Endodermal cell (in vitro differentiated cells): ENCODE measurements around the gene CCDC177. TPM values are rescaled to one million over a fixed set of nuclear protein-coding genes. Genes with fewer than 3 reads are reported as not detected.
A peak's percentile ranks its signal among the peaks of the same experiment; 100 is the strongest.

Experiments
- DNase-seq: peaks from one replicate; pipeline ENCODE4 v3.0.0-alpha.2; 2017
- H3K27ac ChIP-seq: 2 replicates; pipeline ENCODE4 v1.5.1; 2013; ENCODE audit warnings: mild to moderate bottlenecking, low read depth, low read length, moderate library complexity
- H3K27me3 ChIP-seq: 2 replicates; pipeline ENCODE4 v1.6.1; 2013; ENCODE audit warnings: mild to moderate bottlenecking, low read length, moderate library complexity; ENCODE audit not compliant: insufficient read depth, control insufficient read depth, poor library complexity, severe bottlenecking
- H3K36me3 ChIP-seq: 2 replicates; pipeline ENCODE4 v1.7.0; 2013; ENCODE audit warnings: mild to moderate bottlenecking, low read length, moderate library complexity; ENCODE audit not compliant: control insufficient read depth, insufficient read depth
- H3K4me1 ChIP-seq: one replicate; pipeline ENCODE4 v1.7.0; 2013; ENCODE audit warnings: low read length; ENCODE audit not compliant: control insufficient read depth, insufficient read depth
- H3K4me3 ChIP-seq: 2 replicates; pipeline ENCODE4 v1.5.1; 2013; ENCODE audit warnings: mild to moderate bottlenecking, low read length, moderate library complexity
- H3K9ac ChIP-seq: 2 replicates; pipeline ENCODE4 v1.6.1; 2013; ENCODE audit warnings: mild to moderate bottlenecking, low read length, moderate library complexity; ENCODE audit not compliant: poor library complexity, severe bottlenecking; ENCODE audit errors: extremely low read depth
- H3K9me3 ChIP-seq: 2 replicates; pipeline ENCODE4 v1.6.1; 2013; ENCODE audit warnings: mild to moderate bottlenecking, low read length, moderate library complexity; ENCODE audit not compliant: control insufficient read depth
- H3K27ac Mint-ChIP-seq: 2 replicates; pipeline ENCODE4 v1.8.0; 2020; ENCODE audit warnings: mixed read lengths
- H3K27me3 Mint-ChIP-seq: 2 replicates; pipeline ENCODE4 v1.8.0; 2021; ENCODE audit warnings: mild to moderate bottlenecking, mixed read lengths; ENCODE audit not compliant: insufficient read depth
- H3K36me3 Mint-ChIP-seq: 2 replicates; pipeline ENCODE4 v1.8.0; 2020; ENCODE audit warnings: low read depth, mixed read lengths
- H3K4me1 Mint-ChIP-seq: 2 replicates; pipeline ENCODE4 v1.8.0; 2020; ENCODE audit warnings: mixed read lengths
- H3K4me3 Mint-ChIP-seq: 2 replicates; pipeline ENCODE4 v1.8.0; 2020; ENCODE audit warnings: mild to moderate bottlenecking, moderate library complexity, mixed read lengths
- H3K9me3 Mint-ChIP-seq: 2 replicates; pipeline ENCODE4 v1.8.0; 2020; ENCODE audit warnings: mild to moderate bottlenecking, mixed read lengths
- WGBS, 2 experiments: methylation state at CpG; one replicate each; pipeline versions ENCODE4 v1.1.5 to v1.1.7; 2013; ENCODE audit warnings: missing lambda C conversion rate in 2 of 2, mixed read lengths in 1 of 2; ENCODE audit not compliant: insufficient coverage in 1 of 2, insufficient read length in 1 of 2; 5-methylcytosine and 5-hydroxymethylcytosine counted together
- total RNA-seq, 2 donors: library from RNA; stranded (reverse); fragmentation: NEBNext Ultra II Directional in 1 of 2; extraction: Animal tissue kit (Norgen Biotek cat#: 25700) in 1 of 2; gene quantifications; 2 replicates in 1 of 2; 3 replicates in 1 of 2; pipeline ENCODE4 v1.2.1, GENCODE V29; 2021
- TF ChIP-seq, protein P1 (sequence below): fragments of 200-600 bp; sonication (generic); conservative IDR thresholded peaks from 2 replicates; pipeline ENCODE4 v1.5.0; 2021; ENCODE audit warnings: antibody characterized with exemption, mild to moderate bottlenecking

Gene CCDC177
- total RNA-seq, 2 donors from 2014 or later = 4.0 to 5.8 TPM

DNA sequence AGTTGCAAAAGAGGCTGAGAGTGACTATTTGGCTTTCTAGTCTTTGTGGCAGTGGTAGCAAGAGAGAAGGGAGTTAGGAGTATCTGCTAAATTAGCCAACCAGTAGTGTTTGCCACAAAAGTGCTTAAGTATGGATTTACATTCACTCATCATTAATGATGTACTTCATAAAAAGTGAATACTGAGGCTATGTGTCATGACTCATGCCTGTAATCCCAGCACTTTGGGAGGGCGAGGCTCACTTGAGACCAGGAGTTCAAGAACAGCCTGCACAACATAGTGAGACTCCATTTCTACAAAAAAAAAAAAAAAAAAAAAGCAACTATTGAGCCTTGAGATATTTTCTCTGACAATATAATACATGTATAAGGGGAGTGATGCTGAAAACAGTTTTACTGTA, 36.8 kb downstream of the CCDC177 start:
- TF ChIP-seq, protein P1, sequence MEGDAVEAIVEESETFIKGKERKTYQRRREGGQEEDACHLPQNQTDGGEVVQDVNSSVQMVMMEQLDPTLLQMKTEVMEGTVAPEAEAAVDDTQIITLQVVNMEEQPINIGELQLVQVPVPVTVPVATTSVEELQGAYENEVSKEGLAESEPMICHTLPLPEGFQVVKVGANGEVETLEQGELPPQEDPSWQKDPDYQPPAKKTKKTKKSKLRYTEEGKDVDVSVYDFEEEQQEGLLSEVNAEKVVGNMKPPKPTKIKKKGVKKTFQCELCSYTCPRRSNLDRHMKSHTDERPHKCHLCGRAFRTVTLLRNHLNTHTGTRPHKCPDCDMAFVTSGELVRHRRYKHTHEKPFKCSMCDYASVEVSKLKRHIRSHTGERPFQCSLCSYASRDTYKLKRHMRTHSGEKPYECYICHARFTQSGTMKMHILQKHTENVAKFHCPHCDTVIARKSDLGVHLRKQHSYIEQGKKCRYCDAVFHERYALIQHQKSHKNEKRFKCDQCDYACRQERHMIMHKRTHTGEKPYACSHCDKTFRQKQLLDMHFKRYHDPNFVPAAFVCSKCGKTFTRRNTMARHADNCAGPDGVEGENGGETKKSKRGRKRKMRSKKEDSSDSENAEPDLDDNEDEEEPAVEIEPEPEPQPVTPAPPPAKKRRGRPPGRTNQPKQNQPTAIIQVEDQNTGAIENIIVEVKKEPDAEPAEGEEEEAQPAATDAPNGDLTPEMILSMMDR = no peak
- Histone ChIP-seq H3K36me3 (no peaks in the 10 kb centered on the region), H3K9me3 (no peaks in the 10 kb centered on the region), H3K4me1 (peaks cover under 1% of the 10 kb centered on the region), H3K9ac (no peak overlapping the region), H3K27me3 (no peaks in the 10 kb centered on the region), H3K27ac (no peak overlapping the region), H3K4me3 (no peak overlapping the region)
- Mint-ChIP-seq H3K27ac (no peak overlapping the region), H3K4me3 (no peak overlapping the region), H3K4me1 (peaks cover 5% of the 10 kb centered on the region), H3K27me3 (peaks cover 3% of the 10 kb centered on the region), H3K36me3 (no peaks in the 10 kb centered on the region), H3K9me3 (peaks cover 4% of the 10 kb centered on the region)
- WGBS, 2 experiments = 89% methylated on average over 1 of the region's 1 CpG; no CpG with 5 or more reads in 1 of the 2 experiments
- DNase-seq = no peak

DNA sequence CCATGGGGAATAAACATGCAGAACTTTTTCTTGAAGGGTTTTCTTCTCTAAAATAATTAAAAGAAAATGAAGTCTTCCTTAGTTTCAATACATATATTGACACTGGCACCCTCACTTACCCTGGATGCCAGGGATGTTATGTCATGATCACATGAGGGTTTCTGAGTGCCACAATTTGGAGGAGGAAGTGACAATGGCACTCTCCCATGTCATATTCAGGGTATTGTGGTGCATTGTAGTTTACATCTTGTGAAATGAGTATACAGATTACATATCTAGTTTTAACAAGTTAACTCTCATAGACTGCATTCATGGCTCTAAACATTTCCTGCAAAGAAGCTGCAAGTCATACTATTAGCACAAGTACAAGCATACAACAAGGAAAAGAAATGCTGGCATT, 37.7 kb downstream of the CCDC177 start:
- no peaks in the 10 kb centered on the region for H3K36me3 ChIP-seq
- Mint-ChIP-seq H3K4me3 (no peak overlapping the region), H3K4me1 (peaks cover 14% of the 10 kb centered on the region), H3K27ac (no peak overlapping the region), H3K9me3 (peaks cover 4% of the 10 kb centered on the region), H3K36me3 (no peaks in the 10 kb centered on the region), H3K27me3 (peaks cover 3% of the 10 kb centered on the region)
- H3K27me3 ChIP-seq = no peaks in the 10 kb centered on the region
- no peak for DNase-seq
- H3K9ac ChIP-seq = no peak overlapping the region
- TF ChIP-seq, protein P1 = no peak
- H3K4me1 ChIP-seq = peaks cover 9% of the 10 kb centered on the region
- H3K27ac ChIP-seq = no peak overlapping the region
- H3K9me3 ChIP-seq = no peaks in the 10 kb centered on the region
- H3K4me3 ChIP-seq = no peak overlapping the region

DNA sequence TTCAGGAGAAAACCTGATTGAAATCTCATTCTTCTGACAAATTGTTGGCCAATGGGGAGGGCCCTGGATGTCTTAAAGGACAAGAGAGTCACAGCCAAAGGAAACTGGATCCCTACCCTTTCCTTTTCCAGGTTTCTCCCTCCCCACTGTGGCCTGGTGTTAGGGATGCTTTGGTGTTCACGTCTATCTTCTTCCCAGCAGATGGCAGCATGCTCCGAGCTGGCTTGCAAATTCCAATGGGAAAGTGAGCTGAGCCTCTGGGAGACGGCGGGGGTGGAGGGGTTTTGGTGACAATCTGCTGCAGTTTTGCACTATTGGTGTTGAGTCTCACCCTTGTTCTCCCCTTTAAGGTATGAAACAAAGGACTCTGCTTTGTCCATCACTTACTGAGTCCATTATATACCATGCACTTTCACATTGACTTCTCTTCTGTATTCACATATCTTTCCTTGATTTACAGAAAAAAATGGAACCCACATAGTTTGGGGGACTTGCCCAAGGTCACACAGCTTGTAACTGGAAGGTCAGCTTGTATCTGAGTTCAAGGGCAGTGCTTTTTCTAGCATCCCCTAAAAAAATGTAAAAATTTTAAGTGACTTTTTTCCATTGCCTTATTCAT, 39.3 kb downstream of the CCDC177 start:
- Mint-ChIP-seq H3K27me3 (peaks cover 3% of the 10 kb centered on the region), H3K36me3 (no peaks in the 10 kb centered on the region), H3K4me1 (peaks cover 19% of the 10 kb centered on the region), H3K27ac (no peak overlapping the region), H3K4me3 (no peak overlapping the region), H3K9me3 (peaks cover 4% of the 10 kb centered on the region)
- 0 to 7% methylated on average over 1 to 4 of the region's 4 CpGs for WGBS, 2 experiments
- Histone ChIP-seq H3K27ac (no peak overlapping the region), H3K9me3 (no peaks in the 10 kb centered on the region), H3K27me3 (no peaks in the 10 kb centered on the region), H3K36me3 (no peaks in the 10 kb centered on the region), H3K4me1 (peaks cover 10% of the 10 kb centered on the region), H3K4me3 (no peak overlapping the region), H3K9ac (no peak overlapping the region)
- peak; percentile 91 for DNase-seq
- TF ChIP-seq, protein P1 = peak; percentile 87
